ENCODE results near the gene DOCK9. TPM values are rescaled to one million over a fixed set of nuclear protein-coding genes. Genes with fewer than 3 reads are reported as not detected.
A peak's percentile ranks its signal among the peaks of the same experiment; 100 is the strongest.

The DOCK9 gene
- total and polyA plus RNA-seq, 4 donors = 48.8 to 193 (median 133) TPM

DNA sequence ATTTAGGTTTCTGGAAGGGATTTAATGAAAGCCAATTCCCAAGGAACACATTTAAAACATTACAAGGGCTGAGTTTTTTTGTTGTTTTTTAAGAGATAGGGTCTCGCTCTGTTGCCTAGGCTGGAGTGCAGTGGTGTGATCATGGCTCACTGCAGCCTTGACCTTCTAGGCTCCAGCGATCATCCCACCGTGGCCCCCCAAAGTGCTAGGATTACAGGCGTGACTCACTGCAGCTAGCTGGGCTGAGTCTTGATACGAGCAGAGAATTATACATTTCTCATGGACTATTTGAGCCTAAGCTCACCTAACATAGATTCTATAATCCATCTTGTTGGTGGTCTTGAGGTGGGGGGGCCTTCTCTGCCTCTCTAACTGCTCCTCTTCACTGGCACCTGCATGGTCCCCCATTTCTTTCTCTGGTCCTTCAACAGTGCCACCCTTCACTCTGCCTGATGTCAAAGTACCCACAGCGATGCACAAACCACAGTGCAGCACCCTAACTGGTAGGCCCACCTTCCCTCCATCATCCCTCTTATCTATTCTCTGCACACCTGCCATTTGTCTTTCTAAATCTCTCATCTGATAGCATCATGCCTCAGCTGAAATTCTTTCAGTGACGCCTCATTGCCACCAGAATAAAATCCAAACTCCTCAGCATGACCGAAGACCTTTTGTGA, 37.4 kb downstream of the DOCK9 start:
- no peaks in the 10 kb centered on the region for H3K36me3 ChIP-seq (ENCODE audit: control insufficient read depth in 4 of 4, insufficient read depth in 4 of 4, low read length in 4 of 4)
- no peak for DNase-seq
- peaks cover 0 to under 1% (median 0%) of the 10 kb centered on the region in 4 donors for H3K9me3 ChIP-seq (ENCODE audit: control insufficient read depth in 4 of 4, insufficient read depth in 3 of 4, low read length in 3 of 4)
- peaks cover 0 to 9% (median 8%) of the 10 kb centered on the region in 5 donors for H3K4me1 ChIP-seq (ENCODE audit: control insufficient read depth in 5 of 5, insufficient read depth in 5 of 5, low read length in 5 of 5)
- TF ChIP-seq, protein P1, sequence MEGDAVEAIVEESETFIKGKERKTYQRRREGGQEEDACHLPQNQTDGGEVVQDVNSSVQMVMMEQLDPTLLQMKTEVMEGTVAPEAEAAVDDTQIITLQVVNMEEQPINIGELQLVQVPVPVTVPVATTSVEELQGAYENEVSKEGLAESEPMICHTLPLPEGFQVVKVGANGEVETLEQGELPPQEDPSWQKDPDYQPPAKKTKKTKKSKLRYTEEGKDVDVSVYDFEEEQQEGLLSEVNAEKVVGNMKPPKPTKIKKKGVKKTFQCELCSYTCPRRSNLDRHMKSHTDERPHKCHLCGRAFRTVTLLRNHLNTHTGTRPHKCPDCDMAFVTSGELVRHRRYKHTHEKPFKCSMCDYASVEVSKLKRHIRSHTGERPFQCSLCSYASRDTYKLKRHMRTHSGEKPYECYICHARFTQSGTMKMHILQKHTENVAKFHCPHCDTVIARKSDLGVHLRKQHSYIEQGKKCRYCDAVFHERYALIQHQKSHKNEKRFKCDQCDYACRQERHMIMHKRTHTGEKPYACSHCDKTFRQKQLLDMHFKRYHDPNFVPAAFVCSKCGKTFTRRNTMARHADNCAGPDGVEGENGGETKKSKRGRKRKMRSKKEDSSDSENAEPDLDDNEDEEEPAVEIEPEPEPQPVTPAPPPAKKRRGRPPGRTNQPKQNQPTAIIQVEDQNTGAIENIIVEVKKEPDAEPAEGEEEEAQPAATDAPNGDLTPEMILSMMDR (IDR thresholded peaks at IDR 0.05; ENCODE audit: control extremely low read depth, extremely low read depth) = no peak
- H3K27ac ChIP-seq (ENCODE audit: low read depth in 1 of 2, low read length in 1 of 2) = peak overlapping the region in 1 of 2 donors; percentile 3
- 84 to 92% methylated on average over 8 of the region's 8 CpGs for WGBS, 2 donors
- H3K9ac ChIP-seq (ENCODE audit: insufficient read depth in 1 of 2, low read length in 2 of 2) = no peak overlapping the region
- H3K4me3 ChIP-seq = no peak overlapping the region
- no peak for ATAC-seq (ENCODE audit: insufficient read depth, low FRiP score)
- H3K27me3 ChIP-seq (ENCODE audit: control insufficient read depth in 3 of 3, insufficient read depth in 3 of 3, low read length in 2 of 3) = no peaks in the 10 kb centered on the region

DNA sequence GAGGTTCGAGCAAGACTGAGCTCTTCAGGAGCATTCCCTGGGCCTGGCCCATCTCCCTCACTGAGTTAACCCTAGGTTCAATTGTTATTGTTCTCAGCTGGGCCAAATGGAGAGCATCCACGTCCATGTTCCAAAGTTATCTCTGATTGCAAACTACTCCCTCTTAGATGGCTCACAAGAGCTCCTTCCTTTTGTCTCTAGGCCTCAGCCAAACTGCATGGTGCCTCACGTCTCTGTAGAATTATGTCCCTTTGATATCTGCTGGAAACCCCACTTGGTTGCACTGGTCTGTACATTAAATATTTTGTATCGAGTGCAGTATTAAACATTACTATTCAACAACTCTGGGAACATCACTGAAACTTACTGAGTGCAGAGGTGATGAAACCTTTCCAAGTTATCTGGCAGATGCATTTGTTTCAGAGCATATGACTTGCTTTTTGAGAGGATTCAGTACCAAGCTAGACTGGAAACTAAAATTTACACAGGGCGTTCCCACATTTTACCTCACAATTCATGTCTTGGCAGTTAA, 38.1 kb downstream of the DOCK9 start:
- no peak for DNase-seq
- no peak overlapping the region for H3K9ac ChIP-seq (ENCODE audit: insufficient read depth in 1 of 2, low read length in 2 of 2)
- peaks cover 0 to 3% (median under 1%) of the 10 kb centered on the region in 4 donors for H3K9me3 ChIP-seq (ENCODE audit: control insufficient read depth in 4 of 4, insufficient read depth in 3 of 4, low read length in 3 of 4)
- peak overlapping the region in 1 of 2 donors; percentile 3 for H3K27ac ChIP-seq (ENCODE audit: low read depth in 1 of 2, low read length in 1 of 2)
- TF ChIP-seq, protein P1 (IDR thresholded peaks at IDR 0.05; ENCODE audit: control extremely low read depth, extremely low read depth) = no peak
- H3K27me3 ChIP-seq (ENCODE audit: control insufficient read depth in 3 of 3, insufficient read depth in 3 of 3, low read length in 2 of 3) = no peaks in the 10 kb centered on the region
- H3K4me1 ChIP-seq (ENCODE audit: control insufficient read depth in 5 of 5, insufficient read depth in 5 of 5, low read length in 5 of 5) = peaks cover 0 to 9% (median 5%) of the 10 kb centered on the region in 5 donors
- H3K36me3 ChIP-seq (ENCODE audit: control insufficient read depth in 4 of 4, insufficient read depth in 4 of 4, low read length in 4 of 4) = no peaks in the 10 kb centered on the region
- no peak for ATAC-seq (ENCODE audit: insufficient read depth, low FRiP score)
- H3K4me3 ChIP-seq = no peak overlapping the region
- 81% methylated on average over 5 of the region's 5 CpGs for WGBS, 2 donors

DNA sequence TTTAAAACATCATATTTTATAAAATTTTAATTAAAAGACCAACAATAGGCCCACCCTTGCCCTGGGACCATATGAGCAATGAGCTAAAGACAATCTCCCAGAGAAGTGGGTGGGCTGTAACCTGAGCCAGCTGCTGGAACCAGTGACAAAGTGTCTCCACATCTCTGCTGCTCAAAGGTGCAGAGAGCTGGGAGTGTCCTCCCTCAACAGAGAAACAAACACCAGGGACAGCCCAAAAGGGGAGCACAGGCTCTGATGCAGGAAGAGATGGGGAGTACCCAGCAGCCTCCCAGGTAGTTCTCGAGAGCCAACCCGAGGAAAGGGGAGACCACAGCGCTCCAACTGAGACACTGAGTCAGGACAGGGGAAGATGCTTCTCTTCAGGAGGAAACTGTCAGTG, 39.1 kb downstream of the DOCK9 start:
- peaks cover 0 to 9% (median 5%) of the 10 kb centered on the region in 5 donors for H3K4me1 ChIP-seq (ENCODE audit: control insufficient read depth in 5 of 5, insufficient read depth in 5 of 5, low read length in 5 of 5)
- no peak overlapping the region for H3K27ac ChIP-seq (ENCODE audit: low read depth in 1 of 2, low read length in 1 of 2)
- no peak overlapping the region for H3K4me3 ChIP-seq
- H3K27me3 ChIP-seq (ENCODE audit: control insufficient read depth in 3 of 3, insufficient read depth in 3 of 3, low read length in 2 of 3) = no peaks in the 10 kb centered on the region
- H3K9me3 ChIP-seq (ENCODE audit: control insufficient read depth in 4 of 4, insufficient read depth in 3 of 4, low read length in 3 of 4) = peaks cover 0 to 8% (median 6%) of the 10 kb centered on the region in 4 donors
- DNase-seq = no peak
- TF ChIP-seq, protein P1 (IDR thresholded peaks at IDR 0.05; ENCODE audit: control extremely low read depth, extremely low read depth) = no peak
- no peak for ATAC-seq (ENCODE audit: insufficient read depth, low FRiP score)
- WGBS, 2 donors = 90 to 91% methylated on average over 3 of the region's 3 CpGs
- H3K9ac ChIP-seq (ENCODE audit: insufficient read depth in 1 of 2, low read length in 2 of 2) = no peak overlapping the region
- no peaks in the 10 kb centered on the region for H3K36me3 ChIP-seq (ENCODE audit: control insufficient read depth in 4 of 4, insufficient read depth in 4 of 4, low read length in 4 of 4)

Measured in lung (tissue), 12 donors.